Endothelial cell of umbilical vein (primary cell): ENCODE results near the gene MYOG.

Source experiments
- CTCF ChIP-seq, 2 donors: IDR thresholded peaks; 1 replicate in 1 of 2; 2 replicates in 1 of 2; pipeline ENCODE4 v1.5.1; 2011; ENCODE audit warnings: low read length in 2 of 2, mild to moderate bottlenecking in 2 of 2, moderate library complexity in 2 of 2, control low read depth in 1 of 2, inconsistent platforms in 1 of 2, low read depth in 1 of 2; ENCODE audit not compliant: insufficient read depth in 1 of 2; ENCODE audit errors: extremely low read depth in 1 of 2
- GATA2 ChIP-seq: IDR thresholded peaks from 2 replicates; pipeline ENCODE4 v1.7.0; 2011; ENCODE audit warnings: low read depth, mild to moderate bottlenecking, moderate library complexity, mixed read lengths, low read length; ENCODE audit not compliant: insufficient read length, insufficient read depth
- JUN ChIP-seq: IDR thresholded peaks from 2 replicates; pipeline ENCODE4 v1.6.1; 2011; ENCODE audit warnings: borderline replicate concordance, low read depth; ENCODE audit not compliant: insufficient read length, insufficient read depth
- POLR2A ChIP-seq: IDR thresholded peaks from 2 replicates; pipeline ENCODE4 v1.6.1; 2012; ENCODE audit warnings: low read depth, mild to moderate bottlenecking, control low read depth, low read length
- POLR2AphosphoS5 ChIP-seq: IDR thresholded peaks from 2 replicates; pipeline ENCODE4 v1.6.1; 2012; ENCODE audit warnings: low read depth, mild to moderate bottlenecking, control low read depth, low read length, moderate library complexity; ENCODE audit not compliant: insufficient read depth

GRCh38 chr1:203038217-203038741, 47.5 kb downstream of the MYOG start:
- TF ChIP-seq POLR2A = no peak
- no peak for TF ChIP-seq POLR2AphosphoS5
- no peak for TF ChIP-seq CTCF (IDR thresholded peaks at IDR 0.05; ENCODE audit: extremely low read depth in 1 of 2, insufficient read depth in 1 of 2, low read depth in 1 of 2, low read length in 2 of 2)
- TF ChIP-seq JUN = no peak
- no peak for TF ChIP-seq GATA2
